Caco-2 (cell line): ENCODE measurements around the gene LHFPL3. TPM values are rescaled to one million over a fixed set of nuclear protein-coding genes. Genes with fewer than 3 reads are reported as not detected.

ENCODE experiments used
- BruUV-seq: library from RNA; stranded (reverse); fragments of 400-500 nt; replicated peaks from 2 replicates; lab custom pipeline; 2021; lab: Mats Ljungman, UMichigan
- CTCF ChIA-PET: fragments of 300-600 bp; sonication (Branson Sonifier 250); formaldehyde crosslinking; loops from one replicate; lab custom pipeline; 2022; ENCODE audit warnings: antibody characterized with exemption; lab: Charles Lee
- POLR2A ChIA-PET: fragments of 300-600 bp; sonication (Branson Sonifier 250); formaldehyde crosslinking; loops from one replicate; lab custom pipeline; 2022; ENCODE audit warnings: antibody characterized with exemption; lab: Charles Lee
- DNase-seq, 2 experiments: peaks; one replicate each; pipeline versions ENCODE4 v3.0.0 to v3.0.0-alpha.2; 2020 to 2022
- H3K27me3 ChIP-seq: replicated peaks from 2 replicates; pipeline ENCODE4 v1.6.0; 2011; ENCODE audit warnings: low read length; ENCODE audit not compliant: control insufficient read depth, insufficient read depth
- H3K36me3 ChIP-seq: 2 replicates; pipeline ENCODE4 v1.5.1; 2011; ENCODE audit warnings: low read length; ENCODE audit not compliant: control insufficient read depth, insufficient read depth
- H3K4me1 ChIP-seq: fragments of 250-450 bp; sonication (Bioruptor Pico); 2 replicates; pipeline ENCODE4 v1.5.1; 2020; ENCODE audit warnings: mild to moderate bottlenecking
- H3K4me3 ChIP-seq: 2 replicates; pipeline ENCODE4 v1.5.1; 2011; ENCODE audit warnings: low read depth, mild to moderate bottlenecking, control low read depth, low read length
- H3K9me3 ChIP-seq: fragments of 250-450 bp; sonication (Bioruptor Pico); 2 replicates; pipeline ENCODE4 v1.5.1; 2020; ENCODE audit warnings: mild to moderate bottlenecking, moderate library complexity
- H3K27ac Mint-ChIP-seq: one replicate; pipeline ENCODE4 v1.8.0; 2022; ENCODE audit warnings: mixed read lengths; ENCODE audit not compliant: unreplicated experiment
- H3K27me3 Mint-ChIP-seq: one replicate; pipeline ENCODE4 v1.8.0; 2022; ENCODE audit warnings: mixed read lengths; ENCODE audit not compliant: insufficient read depth, unreplicated experiment
- H3K36me3 Mint-ChIP-seq: one replicate; pipeline ENCODE4 v1.8.0; 2022; ENCODE audit warnings: mild to moderate bottlenecking, mixed read lengths; ENCODE audit not compliant: insufficient read depth, unreplicated experiment
- H3K4me1 Mint-ChIP-seq: one replicate; pipeline ENCODE4 v1.8.0; 2022; ENCODE audit warnings: low read depth, mixed read lengths; ENCODE audit not compliant: unreplicated experiment
- H3K4me3 Mint-ChIP-seq: one replicate; pipeline ENCODE4 v1.8.0; 2022; ENCODE audit warnings: mild to moderate bottlenecking, moderate library complexity, mixed read lengths; ENCODE audit not compliant: unreplicated experiment
- H3K9me3 Mint-ChIP-seq: one replicate; pipeline ENCODE4 v1.8.0; 2022; ENCODE audit warnings: mixed read lengths; ENCODE audit not compliant: unreplicated experiment
- intact Hi-C: fragments of 100-400 bp; cut with micrococcal nuclease; formaldehyde crosslinking; loops from one replicate; pipeline ENCODE4 v1.10.0; 2022; ENCODE audit not compliant: unreplicated experiment
- total RNA-seq: library from RNA; stranded (reverse); gene quantifications from 2 replicates; pipeline ENCODE4 v1.2.3, GENCODE V29; 2022
- TF ChIP-seq, protein P1 (sequence below), 2 experiments: fragments of 200-600 bp in 1 of 2; IDR thresholded peaks; 1 replicate in 1 of 2; 2 replicates in 1 of 2; pipeline versions ENCODE4 v1.5.1 to v1.8.0; 2011 to 2022; ENCODE audit warnings: antibody characterized with exemption in 1 of 2, control low read depth in 1 of 2, inconsistent platforms in 1 of 2, low read depth in 1 of 2, low read length in 1 of 2, mild to moderate bottlenecking in 1 of 2, moderate library complexity in 1 of 2; ENCODE audit not compliant: insufficient read depth in 1 of 2, severe bottlenecking in 1 of 2, unreplicated experiment in 1 of 2

LHFPL3 gene
- total RNA-seq, 1 experiment from 2014 or later, result not detected

DNA sequence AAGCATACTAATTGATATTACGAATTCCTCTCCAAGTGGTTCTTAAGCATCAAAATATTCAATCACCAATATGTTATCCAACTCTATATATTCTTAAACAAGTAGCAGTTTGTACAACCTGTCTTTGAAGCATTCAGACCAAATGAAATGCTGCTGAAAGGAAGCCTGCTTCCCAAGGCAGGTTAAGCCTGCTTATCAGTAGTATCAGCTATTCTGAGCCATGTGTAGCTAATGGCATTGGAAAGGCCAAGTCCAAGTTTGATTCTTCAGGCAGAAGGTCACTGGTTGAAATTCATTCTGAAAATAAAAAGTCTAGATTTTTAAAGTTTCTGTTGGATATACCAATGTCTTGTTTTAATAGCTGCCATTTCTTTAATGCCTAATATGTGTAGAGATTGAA lies 328.7 kb downstream of the LHFPL3 start:
- TF ChIP-seq, protein P1, sequence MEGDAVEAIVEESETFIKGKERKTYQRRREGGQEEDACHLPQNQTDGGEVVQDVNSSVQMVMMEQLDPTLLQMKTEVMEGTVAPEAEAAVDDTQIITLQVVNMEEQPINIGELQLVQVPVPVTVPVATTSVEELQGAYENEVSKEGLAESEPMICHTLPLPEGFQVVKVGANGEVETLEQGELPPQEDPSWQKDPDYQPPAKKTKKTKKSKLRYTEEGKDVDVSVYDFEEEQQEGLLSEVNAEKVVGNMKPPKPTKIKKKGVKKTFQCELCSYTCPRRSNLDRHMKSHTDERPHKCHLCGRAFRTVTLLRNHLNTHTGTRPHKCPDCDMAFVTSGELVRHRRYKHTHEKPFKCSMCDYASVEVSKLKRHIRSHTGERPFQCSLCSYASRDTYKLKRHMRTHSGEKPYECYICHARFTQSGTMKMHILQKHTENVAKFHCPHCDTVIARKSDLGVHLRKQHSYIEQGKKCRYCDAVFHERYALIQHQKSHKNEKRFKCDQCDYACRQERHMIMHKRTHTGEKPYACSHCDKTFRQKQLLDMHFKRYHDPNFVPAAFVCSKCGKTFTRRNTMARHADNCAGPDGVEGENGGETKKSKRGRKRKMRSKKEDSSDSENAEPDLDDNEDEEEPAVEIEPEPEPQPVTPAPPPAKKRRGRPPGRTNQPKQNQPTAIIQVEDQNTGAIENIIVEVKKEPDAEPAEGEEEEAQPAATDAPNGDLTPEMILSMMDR (IDR thresholded peaks at IDR 0.05; ENCODE audit: insufficient read depth in 1 of 2, low read depth in 1 of 2, low read length in 1 of 2, severe bottlenecking in 1 of 2, unreplicated experiment in 1 of 2), result no peak
- Mint-ChIP-seq H3K4me1 (no peaks in the 10 kb centered on the region), H3K36me3 (no peaks in the 10 kb centered on the region), H3K27me3 (peaks cover 13% of the 10 kb centered on the region), H3K27ac (no peak overlapping the region), H3K4me3 (no peak overlapping the region), H3K9me3 (no peaks in the 10 kb centered on the region)
- Histone ChIP-seq H3K36me3 (no peaks in the 10 kb centered on the region), H3K4me1 (no peaks in the 10 kb centered on the region), H3K4me3 (no peak overlapping the region), H3K27me3 (no peaks in the 10 kb centered on the region), H3K9me3 (no peaks in the 10 kb centered on the region)
- CTCF ChIA-PET, result no interaction called here
- no TSS peak for BruUV-seq
- intact Hi-C loops, result no loop called here
- POLR2A ChIA-PET, result no interaction called here
- no peak for DNase-seq

DNA sequence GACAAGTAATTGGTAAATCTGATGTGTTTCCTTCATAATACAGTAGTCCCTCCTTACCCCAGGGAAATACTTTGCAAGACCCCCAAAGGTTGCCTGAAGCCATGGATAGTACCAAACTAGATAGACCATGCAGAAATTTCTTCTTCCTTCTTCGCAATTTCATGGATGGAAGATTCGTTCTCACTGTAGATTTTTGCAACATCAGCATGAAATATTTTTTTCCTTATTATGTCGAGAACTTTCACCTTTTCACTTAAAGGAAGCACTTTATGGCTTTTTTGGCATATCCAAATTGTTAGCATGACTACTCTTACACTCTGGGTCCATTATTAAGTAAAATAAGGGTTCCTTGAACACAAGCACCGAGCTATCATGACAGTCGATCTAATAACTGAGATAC lies 333.2 kb downstream of the LHFPL3 start:
- Histone ChIP-seq H3K36me3 (no peaks in the 10 kb centered on the region), H3K4me1 (no peaks in the 10 kb centered on the region), H3K4me3 (no peak overlapping the region), H3K9me3 (no peaks in the 10 kb centered on the region), H3K27me3 (no peaks in the 10 kb centered on the region)
- Mint-ChIP-seq H3K36me3 (no peaks in the 10 kb centered on the region), H3K9me3 (no peaks in the 10 kb centered on the region), H3K4me1 (no peaks in the 10 kb centered on the region), H3K27me3 (peaks cover 9% of the 10 kb centered on the region), H3K27ac (no peak overlapping the region), H3K4me3 (no peak overlapping the region)
- TF ChIP-seq, protein P1 (IDR thresholded peaks at IDR 0.05; ENCODE audit: insufficient read depth in 1 of 2, low read depth in 1 of 2, low read length in 1 of 2, severe bottlenecking in 1 of 2, unreplicated experiment in 1 of 2), result no peak
- DNase-seq, result no peak
- intact Hi-C loops, result no loop called here
- no TSS peak for BruUV-seq
- ChIA-PET POLR2A (no interaction called here), CTCF (no interaction called here)

DNA sequence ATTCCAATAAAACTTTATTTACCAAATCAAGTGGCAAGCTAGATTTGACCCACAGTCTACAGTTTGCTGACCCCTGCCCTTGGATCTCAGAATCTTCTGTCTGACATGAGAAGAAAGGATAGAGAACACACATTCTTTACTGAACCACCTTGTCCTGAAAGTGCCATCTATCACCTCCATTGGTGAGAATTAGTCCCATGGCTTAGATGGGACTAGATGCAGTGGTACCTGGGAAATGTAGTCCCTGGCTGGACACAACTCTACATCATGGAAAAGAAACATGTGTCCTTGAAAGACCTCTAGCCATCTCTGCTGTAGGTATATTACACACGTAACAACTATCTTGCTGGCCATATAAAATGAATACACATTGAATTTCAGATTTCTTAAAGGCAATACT lies 336.2 kb downstream of the LHFPL3 start:
- no peak overlapping the region for H3K4me3 Mint-ChIP-seq
- intact Hi-C loops, result no loop called here
- CTCF ChIA-PET, result no interaction called here

More for the DNA sequence above, 336.2 kb downstream of the LHFPL3 start:
- Histone ChIP-seq H3K36me3 (no peaks in the 10 kb centered on the region), H3K4me1 (no peaks in the 10 kb centered on the region), H3K9me3 (no peaks in the 10 kb centered on the region), H3K27me3 (no peaks in the 10 kb centered on the region), H3K4me3 (no peak overlapping the region)
- Mint-ChIP-seq H3K36me3 (no peaks in the 10 kb centered on the region), H3K27ac (no peak overlapping the region), H3K4me1 (no peaks in the 10 kb centered on the region), H3K9me3 (no peaks in the 10 kb centered on the region), H3K27me3 (peaks cover 11% of the 10 kb centered on the region)
- no TSS peak for BruUV-seq
- TF ChIP-seq, protein P1 (IDR thresholded peaks at IDR 0.05; ENCODE audit: insufficient read depth in 1 of 2, low read depth in 1 of 2, low read length in 1 of 2, severe bottlenecking in 1 of 2, unreplicated experiment in 1 of 2), result no peak
- no peak for DNase-seq
- POLR2A ChIA-PET, result no interaction called here
